Neural progenitor cell (in vitro differentiated cells): ENCODE results near the gene DCX. TPM values are rescaled to one million over a fixed set of nuclear protein-coding genes. Genes with fewer than 3 reads are reported as not detected.

Source experiments
- DNase-seq: peaks from one replicate; pipeline ENCODE4 v3.0.0-alpha.2; 2016; ENCODE audit warnings: low spot score
- H2AFZ ChIP-seq: fragments of 200-600 bp; sonication (generic); replicated peaks from 2 replicates; pipeline ENCODE4 v1.6.1; 2016; ENCODE audit warnings: antibody characterized with exemption
- H3F3A ChIP-seq: fragments of 200-600 bp; sonication (generic); 2 replicates; pipeline ENCODE4 v1.6.1; 2016; ENCODE audit warnings: antibody characterized with exemption, low read depth
- H3K27ac ChIP-seq: fragments of 200-600 bp; sonication (generic); 2 replicates; pipeline ENCODE4 v1.5.1; 2016; ENCODE audit warnings: mild to moderate bottlenecking
- H3K27me3 ChIP-seq: fragments of 200-600 bp; sonication (generic); 2 replicates; pipeline ENCODE4 v1.6.1; 2016; ENCODE audit warnings: mild to moderate bottlenecking, moderate library complexity
- H3K36me3 ChIP-seq: fragments of 200-600 bp; sonication (generic); 2 replicates; pipeline ENCODE4 v1.5.1; 2016
- H3K4me1 ChIP-seq: fragments of 200-600 bp; sonication (generic); 2 replicates; pipeline ENCODE4 v1.6.1; 2016; ENCODE audit warnings: mixed run types
- H3K4me2 ChIP-seq: fragments of 200-600 bp; sonication (generic); 2 replicates; pipeline ENCODE4 v1.6.1; 2016
- H3K4me3 ChIP-seq: fragments of 200-600 bp; sonication (generic); 2 replicates; pipeline ENCODE4 v1.5.1; 2016
- H3K79me2 ChIP-seq: fragments of 200-600 bp; sonication (generic); 2 replicates; pipeline ENCODE4 v1.6.1; 2016; ENCODE audit warnings: low read depth
- H3K9ac ChIP-seq: fragments of 200-600 bp; sonication (generic); 2 replicates; pipeline ENCODE4 v1.6.1; 2016
- H3K9me3 ChIP-seq: fragments of 200-600 bp; sonication (generic); 2 replicates; pipeline ENCODE4 v1.5.1; 2016; ENCODE audit warnings: low read depth
- H4K20me1 ChIP-seq: fragments of 200-600 bp; sonication (generic); 2 replicates; pipeline ENCODE4 v1.6.1; 2016; ENCODE audit warnings: low read depth
- H3K27ac Mint-ChIP-seq: 3 replicates; pipeline ENCODE4 v1.8.0; 2021; ENCODE audit warnings: mixed read lengths
- H3K27me3 Mint-ChIP-seq: 2 replicates; pipeline ENCODE4 v1.8.0; 2022; ENCODE audit warnings: low read depth, mild to moderate bottlenecking, inconsistent platforms, moderate library complexity, mixed read lengths; ENCODE audit not compliant: insufficient read depth
- H3K36me3 Mint-ChIP-seq: 3 replicates; pipeline ENCODE4 v1.8.0; 2021; ENCODE audit warnings: mixed read lengths
- H3K4me1 Mint-ChIP-seq: 3 replicates; pipeline ENCODE4 v1.8.0; 2021; ENCODE audit warnings: mixed read lengths
- H3K4me3 Mint-ChIP-seq: 3 replicates; pipeline ENCODE4 v1.8.0; 2021; ENCODE audit warnings: mild to moderate bottlenecking, moderate library complexity, mixed read lengths
- H3K9me3 Mint-ChIP-seq: 3 replicates; pipeline ENCODE4 v1.8.0; 2020; ENCODE audit warnings: mixed read lengths
- CTCF ChIP-seq: fragments of 200-600 bp; sonication (generic); IDR thresholded peaks from 2 replicates; pipeline ENCODE4 v1.5.1; 2017; ENCODE audit warnings: antibody characterized with exemption, mild to moderate bottlenecking
- EZH2 ChIP-seq: fragments of 200-600 bp; sonication (generic); IDR thresholded peaks from 2 replicates; pipeline ENCODE4 v1.6.1; 2017; ENCODE audit warnings: antibody characterized with exemption, mild to moderate bottlenecking, moderate library complexity
- EZH2phosphoT487 ChIP-seq: fragments of 200-600 bp; sonication (generic); IDR thresholded peaks from 2 replicates; pipeline ENCODE4 v1.6.1; 2017; ENCODE audit warnings: antibody characterized with exemption
- total RNA-seq: library from RNA; depleted of rRNA; stranded (reverse); fragments of >200 nt; gene quantifications from 2 replicates; pipeline ENCODE4 v1.2.3, GENCODE V29; 2015; ENCODE audit warnings: low replicate concordance

Gene DCX
- total RNA-seq, 1 donor from 2014 or later = 4.8 TPM

GRCh38 chrX:111282991-111283390 is 129.0 kb downstream of the DCX start:
- Histone ChIP-seq H3K36me3 (no peaks in the 10 kb centered on the region), H3K27me3 (no peaks in the 10 kb centered on the region), H3K4me2 (no peak overlapping the region), H3K4me1 (peaks cover 12% of the 10 kb centered on the region), H4K20me1 (no peaks in the 10 kb centered on the region), H3F3A (no peaks in the 10 kb centered on the region), H3K79me2 (no peaks in the 10 kb centered on the region), H3K4me3 (no peak overlapping the region), H3K9ac (no peak overlapping the region), H3K27ac (no peak overlapping the region), H3K9me3 (no peaks in the 10 kb centered on the region), H2AFZ (no peak overlapping the region)
- H3K9me3 Mint-ChIP-seq = no peaks in the 10 kb centered on the region
- no peak for DNase-seq
- no peaks in the 10 kb centered on the region for H3K27me3 Mint-ChIP-seq
- H3K27ac Mint-ChIP-seq = no peak overlapping the region
- no peak overlapping the region for H3K4me3 Mint-ChIP-seq
- no peaks in the 10 kb centered on the region for H3K4me1 Mint-ChIP-seq
- H3K36me3 Mint-ChIP-seq = peaks cover 2% of the 10 kb centered on the region
- no peak for TF ChIP-seq EZH2phosphoT487
- TF ChIP-seq CTCF = no peak
- no peak for TF ChIP-seq EZH2

GRCh38 chrX:111282139-111282538 is 129.9 kb downstream of the DCX start:
- H3K9me3 Mint-ChIP-seq = no peaks in the 10 kb centered on the region

GRCh38 chrX:111270339-111270738 is 141.7 kb downstream of the DCX start, which contains the start of gene CAPN6:
CAPN6 (minus strand) TSS chrX:111270483; CDS start chrX:111263936, 6,547 bp downstream.
- H3K36me3 Mint-ChIP-seq = no peaks in the 10 kb centered on the region
- Histone ChIP-seq H3K9ac (peak within 1 kb of the TSS; percentile 30), H3F3A (peaks cover 6% of the 10 kb centered on the region), H2AFZ (peak within 1 kb of the TSS; percentile 83), H3K4me2 (peak within 1 kb of the TSS; percentile 92), H3K9me3 (no peaks in the 10 kb centered on the region), H3K79me2 (peaks cover 49% of the 10 kb centered on the region), H3K4me1 (peaks cover 46% of the 10 kb centered on the region), H3K27me3 (no peaks in the 10 kb centered on the region), H4K20me1 (no peaks in the 10 kb centered on the region), H3K4me3 (peak within 1 kb of the TSS; percentile 59), H3K36me3 (no peaks in the 10 kb centered on the region), H3K27ac (no peak within 1 kb of the TSS)
- DNase-seq = peak; percentile 77
- H3K27ac Mint-ChIP-seq = no peak within 1 kb of the TSS
- peaks cover 2% of the 10 kb centered on the region for H3K27me3 Mint-ChIP-seq
- H3K9me3 Mint-ChIP-seq = no peaks in the 10 kb centered on the region
- peaks cover 3% of the 10 kb centered on the region for H3K4me1 Mint-ChIP-seq
- TF ChIP-seq CTCF (no peak), EZH2 (no peak), EZH2phosphoT487 (no peak)
- no peak within 1 kb of the TSS for H3K4me3 Mint-ChIP-seq

More at GRCh38 chrX:111282139-111282538, 129.9 kb downstream of the DCX start:
- DNase-seq = no peak
- no peaks in the 10 kb centered on the region for H3K79me2 ChIP-seq
- H3K9ac ChIP-seq = no peak overlapping the region
- no peak overlapping the region for H2AFZ ChIP-seq
- no peaks in the 10 kb centered on the region for H3K4me1 Mint-ChIP-seq
- H3K4me3 Mint-ChIP-seq = no peak overlapping the region
- H3K36me3 Mint-ChIP-seq = no peaks in the 10 kb centered on the region
- no peak for TF ChIP-seq CTCF
- no peak for TF ChIP-seq EZH2
- no peak for TF ChIP-seq EZH2phosphoT487
- H3K4me2 ChIP-seq = no peak overlapping the region
- H3K4me3 ChIP-seq = no peak overlapping the region
- H3K27me3 ChIP-seq = no peaks in the 10 kb centered on the region
- no peaks in the 10 kb centered on the region for H3K36me3 ChIP-seq
- H3K4me1 ChIP-seq = peaks cover 12% of the 10 kb centered on the region
- H3K27ac Mint-ChIP-seq = no peak overlapping the region
- no peaks in the 10 kb centered on the region for H4K20me1 ChIP-seq
- no peaks in the 10 kb centered on the region for H3K9me3 ChIP-seq
- H3K27ac ChIP-seq = no peak overlapping the region
- H3F3A ChIP-seq = no peaks in the 10 kb centered on the region
- H3K27me3 Mint-ChIP-seq = no peaks in the 10 kb centered on the region
